ENCODE results near the gene SYNDIG1.

The SYNDIG1 gene

DNA sequence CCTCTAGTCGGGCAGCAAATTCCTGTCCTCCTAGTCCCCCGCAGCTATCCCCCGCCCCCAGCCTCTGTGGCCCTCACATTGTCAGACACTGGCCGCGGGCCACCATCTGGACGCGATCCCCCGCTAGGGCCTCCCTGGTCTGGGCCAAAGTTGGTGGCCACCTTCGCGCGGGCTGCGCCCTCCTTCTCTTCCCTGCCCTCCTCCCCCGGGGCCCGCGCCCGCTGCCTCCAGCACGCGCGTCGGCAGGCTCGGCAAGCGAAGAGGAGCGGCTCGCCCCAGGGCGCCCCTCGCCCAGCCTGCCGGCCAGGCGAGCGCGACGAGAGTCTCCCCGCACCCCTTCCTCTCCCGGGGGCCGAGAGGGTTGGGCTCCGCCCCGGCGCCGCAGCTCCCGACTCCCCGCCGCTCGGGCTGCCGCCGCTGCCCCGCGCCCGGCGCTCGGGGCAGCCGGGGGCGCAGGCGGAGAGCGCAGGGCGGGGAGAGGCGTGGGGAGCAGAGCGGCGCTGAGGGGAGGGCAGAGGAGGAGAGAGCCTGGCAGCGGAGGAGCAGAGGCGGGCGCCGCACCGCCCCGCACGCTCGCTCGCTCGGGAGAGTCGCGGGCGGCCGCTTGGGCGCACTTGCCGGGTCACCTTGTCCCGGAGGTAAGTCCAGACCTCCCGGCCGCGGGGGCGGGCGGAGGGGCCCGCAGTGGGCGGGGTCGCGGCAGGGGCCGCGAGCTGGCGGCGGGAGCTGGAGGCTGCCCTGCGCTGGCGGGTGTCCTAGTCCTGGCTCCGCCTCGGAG is at the start of gene SYNDIG1:
SYNDIG1 (plus strand) TSS at position 514 of the 778 bp plus-strand sequence. CDS start 73,469 bp downstream, outside the sequence.
- DNase-seq, result no peak

DNA sequence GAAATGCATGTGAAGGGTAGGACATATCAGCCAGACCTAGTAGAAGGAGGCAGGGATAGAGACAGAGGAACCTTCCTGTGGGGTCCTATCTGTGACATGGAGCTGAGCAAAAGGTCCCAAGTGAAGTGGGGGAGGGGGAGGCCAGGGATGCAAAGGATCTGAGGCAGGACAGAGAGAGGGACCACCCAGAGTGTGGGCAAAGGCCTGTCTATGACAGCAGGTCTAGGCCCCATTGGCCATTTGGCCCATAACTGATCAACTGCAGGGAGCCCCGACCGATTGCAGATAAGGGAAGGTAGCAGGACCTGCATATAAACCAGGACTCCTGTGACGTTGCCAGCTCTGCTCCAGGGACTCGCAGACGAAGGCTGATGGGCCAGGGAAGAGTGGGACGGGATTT is 49.6 kb upstream of the SYNDIG1 start:
- no peak for DNase-seq

DNA sequence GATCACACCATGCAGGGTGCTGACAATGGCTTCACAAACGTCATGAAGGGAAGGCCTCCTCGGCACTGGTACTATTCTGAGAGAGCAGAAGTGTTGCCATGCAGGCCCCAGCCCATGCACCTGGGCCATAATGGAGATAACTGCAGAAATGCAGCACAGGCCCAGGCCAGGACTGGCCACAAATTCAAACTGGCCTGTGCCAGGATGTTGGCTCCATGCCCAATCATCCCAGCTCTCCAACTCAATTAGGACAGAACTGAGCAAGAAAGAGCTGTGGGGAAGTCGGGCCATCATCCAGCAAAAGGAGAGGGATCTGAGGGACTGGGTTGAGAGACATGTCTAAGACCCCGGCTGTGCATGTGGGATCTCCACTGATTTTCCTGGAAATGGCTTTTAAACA is 48.9 kb upstream of the SYNDIG1 start:
- DNase-seq, result no peak

DNA sequence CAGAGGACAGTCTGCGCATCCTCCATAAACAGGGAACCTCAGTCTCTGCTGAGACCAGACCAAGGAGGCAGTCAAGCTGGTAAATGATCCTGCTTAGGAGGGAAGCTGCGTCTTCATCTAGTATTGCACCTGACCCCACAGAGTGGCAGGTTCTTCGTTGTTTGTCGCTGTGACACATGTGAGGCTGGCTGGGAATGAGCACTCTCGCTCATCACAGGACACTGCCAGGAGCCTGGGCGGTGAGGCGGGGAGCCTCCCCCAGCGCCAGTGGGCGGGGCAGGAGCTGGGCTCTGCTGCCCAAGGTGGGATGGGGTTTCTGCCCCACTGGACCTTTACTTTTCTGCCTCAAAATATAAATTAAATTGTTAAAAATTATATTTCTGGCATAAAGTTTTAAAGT is 48.4 kb upstream of the SYNDIG1 start:
- no peak for DNase-seq

DNA sequence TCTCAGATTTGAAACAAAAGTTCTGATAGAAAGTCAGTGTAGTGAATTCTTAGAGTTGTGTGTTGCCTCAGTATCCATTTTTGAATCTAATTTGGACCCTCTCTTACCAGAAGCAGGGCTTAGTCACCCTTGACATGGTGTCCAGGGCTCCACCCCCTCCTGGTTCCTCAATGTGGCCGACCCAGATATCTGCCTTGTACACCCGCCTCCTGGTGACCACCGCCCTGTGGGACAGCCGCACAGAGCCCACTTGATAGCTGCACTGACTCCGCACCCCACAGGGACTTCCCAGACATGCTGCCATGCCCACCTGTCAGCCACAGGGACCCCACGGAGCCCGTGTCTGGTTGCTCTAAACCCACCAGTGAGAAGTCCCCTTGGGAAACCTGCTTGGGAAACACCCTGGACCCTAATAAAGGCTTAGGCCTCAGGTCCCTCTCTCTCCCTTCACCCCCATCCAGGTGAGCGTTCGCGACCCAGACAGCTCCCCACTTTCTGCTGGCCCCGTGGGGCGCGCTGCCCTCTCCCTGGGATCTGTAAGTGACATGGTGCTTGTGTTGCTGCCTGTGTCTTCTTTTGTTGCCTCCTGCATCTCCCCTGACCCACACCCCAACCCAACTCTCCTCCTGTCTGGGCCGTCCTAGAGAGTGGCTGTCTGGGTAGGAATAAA is 47.2 kb upstream of the SYNDIG1 start:
- DNase-seq, result no peak

DNA sequence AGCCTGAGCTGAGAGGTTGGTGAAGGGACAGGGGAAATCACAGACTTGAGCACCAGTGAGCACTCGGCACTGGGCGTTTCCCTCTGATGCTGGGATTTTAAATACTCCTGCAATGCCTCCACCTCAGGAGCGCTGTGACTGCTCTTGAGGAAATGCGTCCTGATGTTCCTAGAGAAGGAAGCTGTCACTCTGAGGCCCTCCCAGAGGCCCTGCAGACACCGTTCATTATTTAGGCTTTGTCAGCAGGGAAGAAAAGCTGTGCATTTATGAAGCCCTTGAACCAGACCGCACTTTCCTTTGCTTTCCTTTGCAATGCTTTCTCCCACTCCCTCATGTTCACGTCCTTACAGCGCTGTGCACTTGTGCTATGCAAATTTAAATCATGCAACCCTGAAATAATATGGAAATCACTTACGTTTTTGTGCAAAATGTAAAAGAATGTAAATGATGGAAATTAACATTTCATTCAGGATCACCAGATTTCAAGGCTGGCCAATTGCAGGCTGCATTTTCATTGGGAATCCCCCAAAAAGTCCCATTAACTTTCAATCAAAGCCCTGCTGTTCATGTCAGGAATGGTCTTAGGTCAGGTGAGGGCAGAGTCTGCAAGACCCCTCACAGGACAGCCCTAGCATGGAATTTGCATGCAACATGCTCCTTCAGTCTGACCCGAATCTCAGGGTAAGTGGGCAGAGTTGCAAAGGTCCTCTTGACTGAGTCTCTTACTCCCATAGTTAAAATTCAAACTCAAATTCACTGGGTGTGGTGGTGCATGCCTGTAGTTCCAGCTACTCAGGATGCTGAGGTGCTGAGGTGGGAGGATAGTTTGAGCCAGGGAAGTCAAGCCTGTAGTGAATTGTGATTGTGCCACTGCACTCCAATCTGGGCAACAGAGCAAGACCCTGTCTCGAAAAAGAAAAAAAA is 45.8 kb upstream of the SYNDIG1 start:
- DNase-seq, result no peak

DNA sequence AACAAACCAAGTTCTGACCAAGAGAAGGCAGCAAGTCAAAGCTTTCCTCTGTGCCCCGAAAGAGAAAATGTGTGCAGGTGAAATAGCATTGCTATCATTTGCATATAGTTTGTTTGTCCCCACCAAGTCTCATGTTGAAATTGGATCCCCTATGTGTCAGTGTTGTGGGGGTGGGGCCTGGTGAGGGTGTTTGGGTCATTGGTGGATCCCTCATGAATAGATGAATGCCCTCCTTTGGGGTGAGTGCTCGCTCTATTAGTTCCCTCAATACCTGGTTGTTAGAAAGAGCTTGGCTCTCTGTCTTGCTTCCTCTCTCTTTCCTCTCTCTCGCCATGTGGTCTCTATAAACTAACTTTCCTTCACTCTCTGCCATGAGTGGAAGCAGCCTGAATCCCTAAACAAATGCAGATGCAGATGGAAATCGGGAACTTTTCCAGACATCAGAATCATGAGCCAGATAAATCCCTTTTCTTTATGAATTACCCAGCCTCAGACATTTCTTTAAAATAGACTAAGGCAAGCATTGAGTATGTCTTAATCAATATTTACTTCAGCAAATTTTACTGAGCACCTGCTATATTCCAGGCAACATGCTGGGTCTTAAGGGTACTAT is 43.8 kb upstream of the SYNDIG1 start:
- DNase-seq, result no peak

DNA sequence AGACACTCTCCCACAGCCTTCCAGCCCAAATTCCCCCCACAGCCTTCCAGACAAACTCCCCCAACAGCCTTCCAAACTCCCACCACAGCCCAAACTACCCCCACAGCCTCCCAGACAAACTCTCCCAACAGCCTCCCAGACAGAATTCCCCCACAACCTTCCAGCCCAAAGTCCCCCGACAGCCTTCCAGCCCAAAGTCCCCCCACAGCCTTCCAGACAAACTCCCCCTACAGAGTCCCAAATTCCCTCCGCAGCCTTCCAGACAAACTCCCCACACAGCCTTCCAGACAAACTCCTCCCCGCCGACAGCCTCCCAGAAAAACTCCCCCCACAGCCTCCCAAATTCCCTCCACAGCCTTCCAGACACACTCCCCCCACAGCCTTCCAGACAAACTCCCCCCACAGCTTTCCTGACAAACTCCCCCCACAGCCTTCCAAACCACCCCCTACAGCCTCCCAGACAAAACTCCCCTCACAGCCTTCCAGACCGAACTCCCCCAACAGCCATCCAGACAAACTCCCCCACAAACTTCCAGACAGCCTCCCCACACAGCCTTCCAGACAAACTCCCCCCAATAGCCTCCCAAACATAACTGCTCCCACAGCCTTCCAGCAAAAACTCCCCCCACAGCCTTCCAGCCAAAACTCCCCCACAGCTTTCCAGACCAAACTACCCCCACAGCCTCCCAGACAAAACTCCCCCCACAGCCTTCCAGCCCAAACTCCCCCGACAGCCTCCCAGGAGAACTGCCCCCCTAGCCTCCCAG is 38.0 kb upstream of the SYNDIG1 start:
- no peak for DNase-seq

DNA sequence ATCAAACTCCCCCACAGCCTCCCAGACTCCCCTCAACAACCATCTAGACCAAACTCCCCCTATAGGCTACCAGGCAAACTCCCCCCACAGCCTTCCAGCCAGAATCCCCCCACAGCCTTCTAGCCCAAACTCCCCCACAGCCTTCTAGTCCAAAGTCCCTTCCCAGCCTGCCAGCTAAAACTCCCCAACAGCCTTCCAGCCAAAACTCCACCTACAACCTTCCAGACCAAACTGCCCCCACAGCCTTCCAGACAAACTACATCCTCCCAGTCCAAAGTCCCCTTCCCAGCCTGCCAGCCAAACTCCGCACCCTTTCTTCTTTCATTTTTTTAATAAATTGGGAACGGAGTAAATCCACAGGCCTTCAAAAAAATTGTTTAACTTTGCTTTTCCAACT is 37.4 kb upstream of the SYNDIG1 start:
- no peak for DNase-seq

DNA sequence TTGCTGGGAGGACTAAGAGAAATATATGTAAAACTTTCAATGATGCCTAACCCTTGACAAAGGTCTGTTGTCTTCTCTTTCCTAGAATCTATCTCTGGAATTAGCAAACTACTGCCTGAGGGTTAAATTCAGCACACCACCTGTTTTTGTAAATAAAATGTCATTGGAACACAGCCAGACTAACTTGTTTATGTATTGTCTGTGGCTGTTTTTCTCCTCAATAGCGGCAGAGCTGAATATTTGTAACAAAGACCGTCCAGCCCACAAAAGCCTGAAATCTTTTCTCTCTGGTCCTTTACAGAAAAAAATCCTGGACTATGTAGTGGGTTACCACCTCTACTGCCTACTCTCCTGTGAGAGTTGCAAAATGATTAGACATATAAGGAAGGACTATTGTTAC is 33.3 kb upstream of the SYNDIG1 start:
- no peak for DNase-seq

DNA sequence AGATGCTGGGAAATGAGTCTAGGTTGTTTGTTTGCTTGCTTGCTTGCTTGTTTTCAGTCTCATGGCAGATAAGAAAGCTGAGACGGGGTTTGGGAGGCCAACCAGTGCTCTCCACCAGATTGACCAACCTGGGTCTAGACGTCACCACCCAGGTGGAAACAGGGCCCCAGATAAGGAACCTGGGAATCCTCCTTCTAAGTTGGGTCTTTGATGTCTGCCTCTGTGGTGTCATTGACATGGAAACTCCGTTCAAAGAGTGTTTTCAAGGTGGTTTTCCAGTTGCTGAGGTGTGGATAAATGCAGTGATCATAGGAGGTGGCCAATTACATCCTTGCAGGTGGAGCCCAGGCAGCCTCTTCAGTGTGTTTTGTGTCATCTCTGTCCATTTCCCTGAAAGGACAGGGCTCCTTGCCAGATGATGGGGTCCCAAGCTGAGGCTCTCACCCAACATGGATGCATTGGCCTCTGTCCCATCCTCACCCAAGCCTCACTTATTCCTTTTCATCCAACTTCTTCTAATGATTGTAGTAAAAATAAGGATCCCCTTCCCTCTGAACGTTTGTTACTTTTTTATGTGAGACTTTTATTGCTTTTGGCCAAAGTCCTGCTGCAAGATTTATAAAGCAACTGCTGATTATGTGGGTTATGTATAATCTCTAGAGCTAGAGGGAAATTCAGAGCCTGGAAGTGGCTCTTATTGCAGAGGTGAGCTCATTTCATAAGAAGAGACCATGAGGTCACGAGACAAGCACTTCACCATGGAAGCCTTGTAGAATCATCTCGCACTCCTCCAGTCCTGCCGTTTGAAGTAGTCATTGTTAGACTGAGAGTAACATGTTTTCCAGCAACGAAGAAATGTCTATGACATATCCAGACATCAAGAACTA is 32.0 kb upstream of the SYNDIG1 start:
- no peak for DNase-seq

DNA sequence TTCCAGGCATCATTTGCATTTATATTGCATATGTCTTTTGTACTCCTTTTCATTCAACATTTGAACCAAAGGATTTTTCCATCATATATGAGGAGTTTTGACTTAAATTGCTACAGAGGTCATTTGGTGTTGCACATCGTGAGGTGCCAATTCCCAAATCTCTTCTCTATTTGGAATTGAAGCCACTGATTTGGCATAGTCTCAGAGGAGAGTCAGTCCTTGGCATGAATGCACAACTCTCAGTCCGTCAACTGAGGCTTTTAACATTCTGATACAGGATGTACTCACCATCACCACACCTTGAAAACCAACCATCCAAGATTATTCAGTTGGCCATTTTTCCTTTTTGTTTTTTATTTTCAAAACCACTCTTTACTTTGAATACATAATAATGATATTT is 31.1 kb upstream of the SYNDIG1 start:
- no peak for DNase-seq

DNA sequence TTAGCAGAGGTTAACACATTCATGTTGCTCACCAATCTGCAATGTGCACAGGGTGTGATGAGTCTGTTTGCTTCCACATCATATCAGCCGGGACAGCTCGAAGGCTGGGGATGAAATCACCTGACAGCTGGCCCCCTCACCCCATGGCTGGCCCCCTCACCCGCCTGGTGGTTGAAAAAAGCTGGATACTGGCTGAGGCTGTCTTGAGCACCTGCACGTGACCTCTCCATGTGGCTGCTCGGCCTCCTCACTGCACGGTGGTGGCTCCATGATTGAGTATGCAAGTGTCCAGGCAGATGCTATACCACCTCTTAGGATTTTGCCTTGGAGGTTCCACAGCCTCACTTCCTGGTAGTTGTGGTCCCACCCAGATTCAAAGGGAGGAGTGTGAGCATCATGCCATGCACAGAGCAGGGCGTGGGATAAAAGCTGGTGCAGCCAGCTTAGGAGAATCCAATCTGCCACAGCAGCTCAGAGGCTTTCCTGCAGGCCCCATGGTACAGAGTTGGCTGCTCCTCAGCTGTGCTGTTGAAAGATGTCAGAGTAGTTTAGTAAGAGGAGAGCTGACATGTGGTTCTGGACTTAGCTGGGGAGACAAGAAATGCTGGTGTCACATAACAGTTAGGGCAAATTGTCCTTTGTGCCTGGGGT is 29.6 kb upstream of the SYNDIG1 start:
- no peak for DNase-seq

DNA sequence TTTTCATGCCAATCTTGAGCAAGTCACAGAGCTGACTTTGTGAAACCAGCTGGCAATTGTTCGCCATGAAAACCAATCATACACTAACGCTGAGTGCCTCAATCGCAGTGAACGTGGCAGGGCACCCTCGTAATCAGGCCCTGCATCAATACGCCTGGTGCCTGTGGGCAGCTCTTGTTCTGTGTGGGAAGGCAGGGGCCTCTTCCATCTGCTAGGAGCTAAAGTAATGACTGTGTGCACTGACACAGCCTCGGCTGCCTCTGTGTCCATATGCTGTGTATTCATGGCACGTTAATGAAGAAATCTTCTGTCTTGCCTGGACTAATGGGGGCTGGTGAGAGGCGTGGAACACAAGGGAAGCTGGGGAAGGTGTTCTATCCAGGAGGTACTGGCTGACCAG is 27.8 kb upstream of the SYNDIG1 start:
- DNase-seq, result no peak

DNA sequence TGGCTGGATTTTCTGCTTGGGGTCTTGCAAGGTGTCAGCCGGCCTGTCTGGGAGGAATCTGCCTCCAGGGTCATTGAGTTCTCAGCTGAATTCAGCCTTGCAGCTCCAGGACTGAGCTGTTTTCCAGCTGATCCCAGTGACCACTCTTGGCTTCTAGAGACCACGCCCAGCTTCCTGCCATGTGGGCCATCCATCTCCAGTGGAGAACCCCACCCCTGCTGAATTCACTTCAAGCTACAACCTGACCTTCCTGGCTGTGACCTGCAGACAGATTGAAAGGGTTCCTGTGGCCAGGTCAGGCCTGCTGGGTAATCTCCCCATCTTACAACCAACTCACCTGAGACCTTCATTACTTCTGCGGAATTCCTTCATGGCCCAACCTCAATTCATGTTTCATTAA is 26.5 kb upstream of the SYNDIG1 start:
- DNase-seq, result no peak

DNA sequence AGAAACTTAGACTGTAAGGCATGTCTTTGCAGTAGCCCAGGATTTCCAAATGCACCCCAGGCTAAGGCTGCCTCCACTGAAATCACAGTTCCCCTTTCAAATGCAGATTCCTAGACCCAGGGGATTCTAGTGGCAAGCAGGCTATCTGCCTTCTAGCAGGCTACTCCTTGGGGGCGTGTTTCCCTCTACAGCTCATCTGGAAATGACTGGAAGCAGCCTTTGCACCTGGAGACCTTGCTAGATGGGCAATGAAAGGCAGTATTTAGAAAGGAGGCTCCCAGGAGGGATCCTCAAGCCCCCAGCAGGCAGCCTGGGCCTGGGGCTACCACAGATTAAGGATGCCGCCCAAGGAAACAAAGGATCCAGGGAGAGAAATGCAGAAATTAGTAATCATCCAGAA is 26.0 kb upstream of the SYNDIG1 start:
- DNase-seq, result no peak

DNA sequence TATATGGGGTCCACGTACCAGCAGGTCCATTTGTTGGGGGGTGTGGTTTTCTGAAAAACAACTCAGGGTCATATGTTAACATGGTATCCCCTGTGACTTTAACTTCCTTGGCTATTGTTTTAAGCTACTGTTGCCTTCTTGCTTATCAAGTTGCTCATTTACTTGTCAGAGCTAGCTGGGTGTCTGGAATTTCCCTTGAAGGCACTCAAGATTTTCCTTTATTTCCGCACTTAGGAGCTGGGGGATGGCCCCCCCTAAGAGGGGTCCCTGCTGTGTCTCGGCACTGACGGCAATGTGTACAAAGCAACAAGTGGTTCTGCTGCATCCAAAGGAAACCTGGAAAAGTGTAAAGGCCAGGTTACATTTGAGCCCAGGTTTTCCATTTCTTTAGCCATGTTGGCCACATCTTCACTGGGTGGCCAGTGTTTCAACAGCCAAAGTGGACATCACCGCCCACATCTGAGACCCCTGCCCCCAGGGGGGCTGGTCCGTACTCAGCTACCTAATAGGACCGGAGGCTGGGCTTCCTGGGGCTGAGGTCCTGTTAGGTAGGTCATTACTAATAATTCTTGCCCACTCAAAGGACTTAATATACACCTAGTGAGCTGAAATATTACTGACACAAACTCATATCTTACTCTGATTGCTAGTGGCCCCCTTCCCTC is 24.8 kb upstream of the SYNDIG1 start:
- no peak for DNase-seq

DNA sequence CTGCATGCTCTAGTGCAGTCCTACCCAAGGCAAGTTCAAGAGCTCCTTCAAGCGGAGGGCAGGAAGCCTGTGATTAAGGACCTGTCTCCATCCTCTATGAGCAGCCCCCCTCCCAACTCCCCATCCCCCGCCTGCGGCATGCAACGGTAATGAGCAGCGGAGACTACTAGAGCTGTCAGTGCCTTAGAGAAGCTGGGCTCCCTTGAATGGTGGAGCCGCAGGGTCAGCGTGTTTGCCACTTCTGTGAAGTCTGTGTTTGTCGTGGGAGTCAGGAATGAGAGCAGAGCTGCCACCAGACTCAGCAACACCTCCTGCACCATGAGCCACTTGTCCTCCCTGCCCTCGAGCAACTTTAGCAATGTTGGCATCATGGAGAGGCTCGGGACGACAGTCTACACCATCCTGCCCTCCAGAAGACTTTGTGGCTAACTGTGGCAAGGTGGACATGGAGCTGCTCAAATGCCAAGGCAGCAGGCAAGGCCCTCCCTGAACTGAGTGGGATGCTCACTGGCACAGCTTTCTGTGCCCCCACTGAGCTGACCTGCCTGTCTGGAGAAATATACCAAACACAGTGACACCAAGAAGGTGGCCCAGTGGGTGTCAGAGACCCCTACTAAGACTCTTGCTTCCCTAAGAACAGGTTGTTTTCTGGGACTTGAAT is 23.8 kb upstream of the SYNDIG1 start:
- DNase-seq, result no peak

DNA sequence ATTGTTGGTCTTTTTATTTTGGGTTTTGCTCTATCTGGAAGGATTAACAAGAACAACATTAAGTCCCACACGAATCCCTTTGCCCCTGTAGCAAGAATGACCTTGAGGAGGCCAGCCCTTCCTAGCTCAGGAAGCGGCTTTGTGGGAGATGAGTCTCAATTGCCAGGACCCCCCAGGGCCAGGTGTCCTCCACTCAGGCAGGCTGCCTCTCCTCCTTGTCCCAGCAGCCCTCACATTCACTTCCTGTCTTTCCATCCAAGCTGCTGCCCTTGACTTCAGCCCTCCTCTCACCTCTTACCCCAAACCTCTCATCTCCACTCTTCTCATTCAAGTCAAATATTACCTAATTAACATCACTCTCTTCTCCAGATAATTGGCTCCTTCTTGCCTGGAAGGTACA is 22.6 kb upstream of the SYNDIG1 start:
- DNase-seq, result no peak

DNA sequence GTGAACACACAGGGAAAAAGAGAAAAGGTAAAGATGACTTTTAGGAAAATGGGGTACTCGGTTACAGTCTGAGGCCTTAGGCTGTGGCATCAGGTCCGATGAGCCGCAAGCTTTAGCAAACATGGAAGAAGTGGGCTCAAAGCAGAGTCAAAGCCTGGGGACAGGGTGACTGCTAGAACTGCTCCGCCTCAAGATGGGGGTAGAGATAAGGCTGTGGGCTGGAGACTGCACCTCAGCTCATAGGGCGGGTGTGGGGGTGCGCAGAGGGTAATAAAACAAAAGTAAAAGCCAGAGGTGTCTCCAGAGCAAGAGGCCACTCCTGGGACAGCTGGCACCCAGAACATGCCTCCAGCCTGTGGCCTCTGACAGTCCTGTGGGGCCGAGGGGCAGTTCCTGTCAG is 21.3 kb upstream of the SYNDIG1 start:
- no peak for DNase-seq
